OCI-LY7 (cell line): ENCODE results near the gene C6orf15. TPM values are rescaled to one million over a fixed set of nuclear protein-coding genes. Genes with fewer than 3 reads are reported as not detected.

Experiments used
- BruUV-seq: library from RNA; stranded (reverse); fragments of 400-500 nt; replicated peaks from 2 replicates; lab custom pipeline; 2021; lab: Mats Ljungman, UMichigan
- CTCF ChIA-PET: fragments of 300-600 bp; sonication (Branson Sonifier 250); formaldehyde crosslinking; loops from one replicate; lab custom pipeline; 2022; ENCODE audit warnings: antibody characterized with exemption; ENCODE audit not compliant: unreplicated experiment; lab: Charles Lee
- POLR2A ChIA-PET: fragments of 300-600 bp; sonication (Branson Sonifier 250); formaldehyde crosslinking; loops from one replicate; lab custom pipeline; 2022; ENCODE audit warnings: antibody characterized with exemption; lab: Charles Lee
- DNase-seq: peaks from one replicate; pipeline ENCODE4 v3.0.0-alpha.2; 2015; ENCODE audit warnings: low spot score
- H2AFZ ChIP-seq: fragments of 200-600 bp; sonication (generic), shearing (Covaris generic); 2 replicates; pipeline ENCODE4 v1.6.1; 2014; ENCODE audit warnings: mild to moderate bottlenecking, antibody characterized with exemption, low read length, moderate library complexity
- H3K27ac ChIP-seq: fragments of 200-600 bp; sonication (generic); 2 replicates; pipeline ENCODE4 v1.5.1; 2014; ENCODE audit warnings: mixed run types, low read depth, mild to moderate bottlenecking, moderate library complexity, low read length, inconsistent platforms; ENCODE audit not compliant: poor library complexity, severe bottlenecking
- H3K36me3 ChIP-seq: fragments of 200-600 bp; sonication (generic); 2 replicates; pipeline ENCODE4 v1.6.1; 2014; ENCODE audit warnings: mild to moderate bottlenecking, antibody characterized with exemption, low read length, moderate library complexity, mixed read lengths; ENCODE audit not compliant: insufficient read depth
- H3K4me1 ChIP-seq: fragments of 200-600 bp; sonication (generic); 2 replicates; pipeline ENCODE4 v1.5.1; 2014; ENCODE audit warnings: mild to moderate bottlenecking, low read length; ENCODE audit not compliant: insufficient read depth, poor library complexity, severe bottlenecking
- H3K4me2 ChIP-seq: fragments of 200-600 bp; sonication (generic); 2 replicates; pipeline ENCODE4 v1.6.1; 2014; ENCODE audit warnings: mild to moderate bottlenecking, low read length
- H3K4me3 ChIP-seq: fragments of 200-600 bp; sonication (generic); 2 replicates; pipeline ENCODE4 v1.5.1; 2014; ENCODE audit warnings: mild to moderate bottlenecking, low read depth, low read length; ENCODE audit not compliant: poor library complexity, severe bottlenecking
- H3K79me2 ChIP-seq: fragments of 200-600 bp; sonication (generic); 2 replicates; pipeline ENCODE4 v1.6.1; 2016; ENCODE audit warnings: low read depth, mild to moderate bottlenecking, low read length, moderate library complexity, mixed read lengths; ENCODE audit not compliant: insufficient read depth
- H3K9me2 ChIP-seq: fragments of 200-600 bp; sonication (generic); 2 replicates; pipeline ENCODE4 v1.6.1; 2016; ENCODE audit warnings: mild to moderate bottlenecking, low read length, mixed read lengths; ENCODE audit not compliant: insufficient read depth
- H3K9me3 ChIP-seq: fragments of 200-600 bp; sonication (generic); 2 replicates; pipeline ENCODE4 v1.6.1; 2014; ENCODE audit warnings: mild to moderate bottlenecking, mixed run types, low read length, mixed read lengths
- H4K20me1 ChIP-seq: fragments of 200-600 bp; sonication (generic); 2 replicates; pipeline ENCODE4 v1.6.1; 2014; ENCODE audit warnings: mild to moderate bottlenecking, antibody characterized with exemption, low read length, moderate library complexity, mixed read lengths; ENCODE audit not compliant: insufficient read depth
- EZH2phosphoT487 ChIP-seq: fragments of 200-600 bp; sonication (generic); IDR thresholded peaks from 2 replicates; pipeline ENCODE4 v1.6.1; 2018; ENCODE audit warnings: low read depth, borderline replicate concordance, mild to moderate bottlenecking, mixed run types, antibody characterized with exemption, low read length, moderate library complexity, mixed read lengths
- intact Hi-C: fragments of 100-400 bp; cut with micrococcal nuclease; formaldehyde crosslinking; loops from one replicate; pipeline ENCODE4 v1.10.0; 2022; ENCODE audit not compliant: unreplicated experiment
- total RNA-seq, 2 experiments: library from RNA; depleted of rRNA in 1 of 2; stranded (reverse); fragments of >200 nt in 1 of 2; shearing (Covaris generic) in 1 of 2; gene quantifications; 2 replicates each; pipeline ENCODE4 v1.2.3, GENCODE V29; 2014 to 2022
- TF ChIP-seq, protein P1 (sequence below): fragments of 200-600 bp; sonication (generic); conservative IDR thresholded peaks from 2 replicates; pipeline ENCODE4 v1.5.1; 2014; ENCODE audit warnings: mild to moderate bottlenecking, antibody characterized with exemption, low read length, moderate library complexity, mixed read lengths

The C6orf15 gene
- total RNA-seq, 2 experiments from 2014 or later: not detected

DNA sequence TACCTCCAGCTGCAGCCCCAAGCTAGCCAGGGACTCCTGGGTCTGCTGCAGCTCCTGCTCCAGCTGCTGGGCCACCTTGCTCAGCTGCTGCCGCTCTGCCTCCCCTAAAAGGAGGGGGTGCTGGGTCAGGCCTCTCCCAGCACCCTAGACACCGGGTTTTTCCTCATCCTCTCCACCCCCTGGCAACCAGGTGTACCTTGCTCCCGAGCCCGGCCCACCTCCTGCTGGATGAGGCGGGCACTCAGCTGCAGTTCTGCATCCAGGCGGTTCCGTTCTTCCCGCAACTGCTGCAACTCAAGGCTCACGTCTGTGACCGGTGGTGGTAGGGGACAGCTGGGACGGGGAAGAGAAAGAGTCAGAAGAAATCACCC, 32.6 kb upstream of the C6orf15 start:
- Histone ChIP-seq H4K20me1 (no peaks in the 10 kb centered on the region), H3K4me2 (no peak overlapping the region), H3K9me2 (no peaks in the 10 kb centered on the region), H3K4me3 (no peak overlapping the region), H3K36me3 (no peaks in the 10 kb centered on the region), H3K9me3 (no peaks in the 10 kb centered on the region), H3K79me2 (no peaks in the 10 kb centered on the region), H2AFZ (no peak overlapping the region), H3K4me1 (no peaks in the 10 kb centered on the region), H3K27ac (no peak overlapping the region)
- POLR2A ChIA-PET: interaction anchor here (1.7 kb wide), 1 partner anchor 12 kb away, joined by 4 read pairs; the partner anchor contains the start of gene CCHCR1
- CTCF ChIA-PET: no interaction called here
- intact Hi-C loops: no loop called here
- no peak for TF ChIP-seq EZH2phosphoT487
- TF ChIP-seq, protein P1, sequence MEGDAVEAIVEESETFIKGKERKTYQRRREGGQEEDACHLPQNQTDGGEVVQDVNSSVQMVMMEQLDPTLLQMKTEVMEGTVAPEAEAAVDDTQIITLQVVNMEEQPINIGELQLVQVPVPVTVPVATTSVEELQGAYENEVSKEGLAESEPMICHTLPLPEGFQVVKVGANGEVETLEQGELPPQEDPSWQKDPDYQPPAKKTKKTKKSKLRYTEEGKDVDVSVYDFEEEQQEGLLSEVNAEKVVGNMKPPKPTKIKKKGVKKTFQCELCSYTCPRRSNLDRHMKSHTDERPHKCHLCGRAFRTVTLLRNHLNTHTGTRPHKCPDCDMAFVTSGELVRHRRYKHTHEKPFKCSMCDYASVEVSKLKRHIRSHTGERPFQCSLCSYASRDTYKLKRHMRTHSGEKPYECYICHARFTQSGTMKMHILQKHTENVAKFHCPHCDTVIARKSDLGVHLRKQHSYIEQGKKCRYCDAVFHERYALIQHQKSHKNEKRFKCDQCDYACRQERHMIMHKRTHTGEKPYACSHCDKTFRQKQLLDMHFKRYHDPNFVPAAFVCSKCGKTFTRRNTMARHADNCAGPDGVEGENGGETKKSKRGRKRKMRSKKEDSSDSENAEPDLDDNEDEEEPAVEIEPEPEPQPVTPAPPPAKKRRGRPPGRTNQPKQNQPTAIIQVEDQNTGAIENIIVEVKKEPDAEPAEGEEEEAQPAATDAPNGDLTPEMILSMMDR: no peak
- no TSS peak for BruUV-seq
- no peak for DNase-seq

DNA sequence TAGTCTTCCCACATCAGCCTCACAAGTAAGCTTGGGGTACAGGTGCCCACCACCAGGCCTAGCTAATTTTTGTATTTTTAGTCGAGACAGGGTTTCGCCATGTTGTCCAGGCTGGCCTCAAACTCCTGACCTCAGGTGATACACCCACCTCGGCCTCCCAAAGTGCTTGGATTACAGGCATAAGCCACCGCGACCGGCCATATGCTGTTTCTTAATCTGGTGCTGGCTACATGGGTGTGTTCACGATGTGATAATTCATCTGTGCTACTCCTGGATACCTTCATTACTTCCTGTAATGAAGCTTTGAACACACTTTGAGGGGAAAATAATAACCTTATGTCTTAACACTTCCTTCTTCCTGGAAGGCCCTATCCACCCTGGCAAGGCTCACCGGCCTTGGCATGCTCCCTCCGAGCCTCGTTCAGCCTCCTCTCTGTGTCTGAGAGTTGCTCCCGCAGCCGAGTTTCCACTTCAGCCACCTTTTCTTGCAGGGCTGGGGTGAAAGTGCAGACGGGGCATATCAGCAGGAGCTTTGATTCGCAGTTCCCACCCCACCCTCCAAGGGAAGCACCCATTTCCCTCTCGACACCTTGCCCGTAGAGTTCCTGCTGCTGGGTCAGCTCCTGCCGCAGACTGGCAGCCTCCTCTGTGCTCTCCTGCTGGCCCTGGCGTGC, 32.1 kb upstream of the C6orf15 start:
- POLR2A ChIA-PET: interaction anchor here (1.7 kb wide), 1 partner anchor 13 kb away, joined by 4 read pairs; the partner anchor contains the start of gene CCHCR1
- Histone ChIP-seq H3K4me2 (no peak overlapping the region), H3K36me3 (no peaks in the 10 kb centered on the region), H3K4me3 (no peak overlapping the region), H3K9me2 (no peaks in the 10 kb centered on the region), H2AFZ (no peak overlapping the region), H4K20me1 (no peaks in the 10 kb centered on the region), H3K27ac (no peak overlapping the region), H3K9me3 (no peaks in the 10 kb centered on the region), H3K4me1 (no peaks in the 10 kb centered on the region), H3K79me2 (no peaks in the 10 kb centered on the region)
- CTCF ChIA-PET: interaction anchor here (0.6 kb wide), 1 partner anchor 262 kb away, joined by 3 read pairs; no protein-coding TSS in a partner anchor
- intact Hi-C loops: no loop called here
- no peak for DNase-seq
- no TSS peak for BruUV-seq
- TF ChIP-seq EZH2phosphoT487: no peak
- TF ChIP-seq, protein P1: no peak

DNA sequence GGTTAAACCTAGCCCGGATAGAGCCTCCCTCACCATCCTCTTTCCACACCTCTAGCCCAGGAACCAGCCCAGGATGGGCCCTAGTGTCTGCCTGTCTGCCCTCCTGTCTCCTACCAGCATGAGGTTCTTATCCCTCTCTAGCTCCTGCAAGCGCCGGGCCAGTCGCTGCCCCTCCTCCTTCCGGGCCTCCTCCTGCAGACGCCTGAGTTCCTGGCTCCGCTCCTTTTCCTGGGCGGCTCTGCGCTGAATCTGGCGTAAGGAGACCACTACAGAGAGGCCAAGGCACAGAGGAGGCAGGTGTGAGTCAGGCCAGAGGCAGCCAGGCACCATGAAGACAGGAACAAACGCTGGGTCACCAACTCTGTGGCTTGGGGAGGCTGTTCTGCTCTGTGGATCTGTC, 30.8 kb upstream of the C6orf15 start:
- ChIA-PET CTCF (no interaction called here), POLR2A (interaction anchor here (0.7 kb wide), 1 partner anchor 10 kb away, joined by 3 read pairs; no protein-coding TSS in a partner anchor)
- Histone ChIP-seq H3K4me1 (no peaks in the 10 kb centered on the region), H2AFZ (no peak overlapping the region), H4K20me1 (no peaks in the 10 kb centered on the region), H3K4me2 (no peak overlapping the region), H3K9me2 (no peaks in the 10 kb centered on the region), H3K9me3 (no peaks in the 10 kb centered on the region), H3K36me3 (no peaks in the 10 kb centered on the region), H3K79me2 (no peaks in the 10 kb centered on the region), H3K27ac (no peak overlapping the region), H3K4me3 (no peak overlapping the region)
- TF ChIP-seq, protein P1: no peak
- TF ChIP-seq EZH2phosphoT487: no peak
- intact Hi-C loops: no loop called here
- BruUV-seq: no TSS peak
- no peak for DNase-seq
